A673 (cell line): ENCODE results near the gene NSD2.

Experiments used
- EZH2 ChIP-seq: fragments of 200-600 bp; sonication (generic); IDR thresholded peaks from 2 replicates; pipeline ENCODE4 v1.6.1; 2017; ENCODE audit warnings: borderline replicate concordance, low read depth, mild to moderate bottlenecking, mixed read lengths, antibody characterized with exemption, low read length; ENCODE audit not compliant: poor library complexity, severe bottlenecking
- TF ChIP-seq, protein P1 (sequence below): fragments of 300-800, 200-600 bp; sonication (generic); conservative IDR thresholded peaks from 2 replicates; pipeline ENCODE4 v1.5.1; 2017; ENCODE audit warnings: low read depth, mild to moderate bottlenecking, antibody characterized with exemption, low read length, moderate library complexity, mixed read lengths

DNA sequence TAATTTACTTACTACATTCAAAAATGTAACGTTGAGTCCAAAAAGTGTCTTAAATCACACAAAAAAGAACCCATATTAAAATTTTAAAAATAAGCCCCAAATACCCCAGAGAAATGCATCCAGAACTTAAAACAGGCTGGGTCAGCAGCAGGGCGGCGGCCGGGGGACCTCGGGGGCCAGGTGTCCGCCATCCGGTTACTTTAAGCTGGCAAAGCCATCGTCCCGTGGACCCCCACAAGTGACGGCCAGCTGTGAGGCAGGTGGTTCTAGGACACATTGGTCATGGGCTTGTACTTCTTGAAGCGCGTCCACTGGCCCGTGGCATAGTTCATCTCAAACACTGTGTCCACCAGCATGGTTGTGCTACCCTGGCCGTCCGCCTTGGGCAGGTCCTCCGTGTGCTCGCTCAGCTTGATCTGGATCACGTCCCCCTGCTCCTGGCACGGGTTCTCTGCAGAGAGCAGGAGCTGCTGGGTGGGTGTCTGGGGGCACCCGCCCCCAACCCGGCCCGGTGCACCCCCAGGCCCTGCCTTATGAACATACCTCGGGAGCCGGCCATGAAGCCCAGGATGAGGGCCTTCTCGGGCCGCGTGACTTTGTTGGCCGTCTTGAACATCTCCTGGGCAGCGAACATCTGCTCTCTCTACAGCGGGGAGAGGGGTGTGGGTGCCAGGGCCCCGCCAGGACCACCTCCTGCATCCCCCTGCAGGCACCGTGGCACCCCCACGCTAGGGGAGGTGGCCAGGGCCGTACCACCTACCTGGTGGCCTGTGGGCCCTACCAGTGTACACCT is 112.1 kb downstream of the NSD2 start:
- TF ChIP-seq, protein P1, sequence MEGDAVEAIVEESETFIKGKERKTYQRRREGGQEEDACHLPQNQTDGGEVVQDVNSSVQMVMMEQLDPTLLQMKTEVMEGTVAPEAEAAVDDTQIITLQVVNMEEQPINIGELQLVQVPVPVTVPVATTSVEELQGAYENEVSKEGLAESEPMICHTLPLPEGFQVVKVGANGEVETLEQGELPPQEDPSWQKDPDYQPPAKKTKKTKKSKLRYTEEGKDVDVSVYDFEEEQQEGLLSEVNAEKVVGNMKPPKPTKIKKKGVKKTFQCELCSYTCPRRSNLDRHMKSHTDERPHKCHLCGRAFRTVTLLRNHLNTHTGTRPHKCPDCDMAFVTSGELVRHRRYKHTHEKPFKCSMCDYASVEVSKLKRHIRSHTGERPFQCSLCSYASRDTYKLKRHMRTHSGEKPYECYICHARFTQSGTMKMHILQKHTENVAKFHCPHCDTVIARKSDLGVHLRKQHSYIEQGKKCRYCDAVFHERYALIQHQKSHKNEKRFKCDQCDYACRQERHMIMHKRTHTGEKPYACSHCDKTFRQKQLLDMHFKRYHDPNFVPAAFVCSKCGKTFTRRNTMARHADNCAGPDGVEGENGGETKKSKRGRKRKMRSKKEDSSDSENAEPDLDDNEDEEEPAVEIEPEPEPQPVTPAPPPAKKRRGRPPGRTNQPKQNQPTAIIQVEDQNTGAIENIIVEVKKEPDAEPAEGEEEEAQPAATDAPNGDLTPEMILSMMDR: no peak
- TF ChIP-seq EZH2: no peak
